Measurements from ENCODE around the gene REEP3.
A peak's percentile ranks its signal among the peaks of the same experiment; 100 is the strongest.
"Not testable (repeated sequence)": the region's sequence is repeated elsewhere in the genome, so short reads cannot be mapped to it uniquely, and the experiment has no call there.

The REEP3 gene

GRCh38 chr10:63520500-63521415, at the start of gene REEP3:
Gene REEP3, plus strand, starts transcription at chr10:63521401. Its CDS starts 145 bp downstream, at chr10:63521546.
- DNase-seq (ENCODE audit: low read depth, low spot score): peak; percentile 88

- DNase-seq (ENCODE audit: low read depth, low spot score): no peak
Measured at GRCh38 chr10:63474488-63474887, 46.7 kb upstream of the REEP3 start.

GRCh38 chr10:63477927-63478326, 43.3 kb upstream of the REEP3 start:
- no peak for DNase-seq (ENCODE audit: low read depth, low spot score)

- DNase-seq (ENCODE audit: low read depth, low spot score): no peak
Measured at GRCh38 chr10:63478564-63478963, 42.6 kb upstream of the REEP3 start.

- no peak for DNase-seq (ENCODE audit: low read depth, low spot score)
Measured at GRCh38 chr10:63480237-63480636, 41.0 kb upstream of the REEP3 start.

GRCh38 chr10:63481815-63482421, 39.3 kb upstream of the REEP3 start:
- no peak for DNase-seq (ENCODE audit: low read depth, low spot score)

GRCh38 chr10:63483983-63484382, 37.2 kb upstream of the REEP3 start:
- DNase-seq (ENCODE audit: low read depth, low spot score): no peak

- DNase-seq (ENCODE audit: low read depth, low spot score): no peak
Measured at GRCh38 chr10:63487990-63488389, 33.2 kb upstream of the REEP3 start.

GRCh38 chr10:63489838-63490237, 31.4 kb upstream of the REEP3 start:
- no peak for DNase-seq (ENCODE audit: low read depth, low spot score)

- DNase-seq (ENCODE audit: low read depth, low spot score): peak; percentile 36
Measured at GRCh38 chr10:63491588-63492316, 29.4 kb upstream of the REEP3 start.

- not testable (repeated sequence) for DNase-seq (ENCODE audit: low read depth, low spot score)
Measured at GRCh38 chr10:63492317-63492690, 28.9 kb upstream of the REEP3 start.

GRCh38 chr10:63493004-63493403, 28.2 kb upstream of the REEP3 start:
- no peak for DNase-seq (ENCODE audit: low read depth, low spot score)

- no peak for DNase-seq (ENCODE audit: low read depth, low spot score)
Measured at GRCh38 chr10:63494951-63495350, 26.2 kb upstream of the REEP3 start.

GRCh38 chr10:63496561-63496960, 24.6 kb upstream of the REEP3 start:
- DNase-seq (ENCODE audit: low read depth, low spot score): no peak

- no peak for DNase-seq (ENCODE audit: low read depth, low spot score)
Measured at GRCh38 chr10:63497321-63497720, 23.9 kb upstream of the REEP3 start.

- no peak for DNase-seq (ENCODE audit: low read depth, low spot score)
Measured at GRCh38 chr10:63498665-63499064, 22.5 kb upstream of the REEP3 start.

- DNase-seq (ENCODE audit: low read depth, low spot score): not testable (repeated sequence)
Measured at GRCh38 chr10:63500551-63500950, 20.6 kb upstream of the REEP3 start.

GRCh38 chr10:63501954-63502353, 19.2 kb upstream of the REEP3 start:
- no peak for DNase-seq (ENCODE audit: low read depth, low spot score)

GRCh38 chr10:63502832-63503231, 18.4 kb upstream of the REEP3 start:
- DNase-seq (ENCODE audit: low read depth, low spot score): no peak

GRCh38 chr10:63503395-63503794, 17.8 kb upstream of the REEP3 start:
- no peak for DNase-seq (ENCODE audit: low read depth, low spot score)

- DNase-seq (ENCODE audit: low read depth, low spot score): peak; percentile 9
Measured at GRCh38 chr10:63504145-63504881, 16.9 kb upstream of the REEP3 start.

- no peak for DNase-seq (ENCODE audit: low read depth, low spot score)
Measured at GRCh38 chr10:63505562-63505961, 15.6 kb upstream of the REEP3 start.
